GM18868 (cell line): ENCODE results near the gene MICA.
"Not testable (repeated sequence)": the region's sequence is repeated elsewhere in the genome, so short reads cannot be mapped to it uniquely, and the experiment has no call there.

Experiments
- ATAC-seq: cut with Tn5 transposase; IDR thresholded peaks from one replicate; pipeline ENCODE4 v1.9.1; 2021; ENCODE audit warnings: mild to moderate bottlenecking, moderate library complexity; ENCODE audit not compliant: unreplicated experiment

Gene MICA

GRCh38 chr6:31379850-31380249 is 23.5 kb upstream of the MICA start:
- ATAC-seq: no peak

GRCh38 chr6:31381666-31382065 is 21.7 kb upstream of the MICA start:
- ATAC-seq: no peak

- no peak for ATAC-seq
Measured at GRCh38 chr6:31383149-31383548, 20.2 kb upstream of the MICA start.

- ATAC-seq: no peak
Measured at GRCh38 chr6:31385041-31385440, 18.4 kb upstream of the MICA start.

GRCh38 chr6:31386099-31386498 is 17.3 kb upstream of the MICA start:
- ATAC-seq: no peak

- no peak for ATAC-seq
Measured at GRCh38 chr6:31386977-31387376, 16.4 kb upstream of the MICA start.

- not testable (repeated sequence) for ATAC-seq
Measured at GRCh38 chr6:31388916-31389801, 14.2 kb upstream of the MICA start.

GRCh38 chr6:31389802-31390132 is 13.6 kb upstream of the MICA start:
- not testable (repeated sequence) for ATAC-seq

- no peak for ATAC-seq
Measured at GRCh38 chr6:31393932-31394331, 9.5 kb upstream of the MICA start.

- ATAC-seq: no peak
Measured at GRCh38 chr6:31394381-31394780, 9.0 kb upstream of the MICA start.

- ATAC-seq: no peak
Measured at GRCh38 chr6:31395832-31396231, 7.6 kb upstream of the MICA start.

- ATAC-seq: peak; percentile 46
Measured at GRCh38 chr6:31396422-31397152, 6.8 kb upstream of the MICA start.

GRCh38 chr6:31397153-31397499 is 6.3 kb upstream of the MICA start:
- not testable (repeated sequence) for ATAC-seq

GRCh38 chr6:31397901-31398525 is 5.4 kb upstream of the MICA start:
- no peak for ATAC-seq

GRCh38 chr6:31399589-31400466 is 3.6 kb upstream of the MICA start:
- ATAC-seq: no peak

- peak; percentile 38 for ATAC-seq
Measured at GRCh38 chr6:31400467-31401289, 2.7 kb upstream of the MICA start.

GRCh38 chr6:31401403-31401802 is 2.0 kb upstream of the MICA start:
- no peak for ATAC-seq

- no peak for ATAC-seq
Measured at GRCh38 chr6:31402324-31403282, 792 bp upstream of the MICA start.

- ATAC-seq: not testable (repeated sequence)
Measured at GRCh38 chr6:31404061-31404364, 618 bp downstream of the MICA start.
